ENCODE measurements around the gene TMCC3. TPM values are rescaled to one million over a fixed set of nuclear protein-coding genes. Genes with fewer than 3 reads are reported as not detected.

The TMCC3 gene
- total and polyA plus RNA-seq, 9 of the 15 experiments (the other 6 are each of a cell fraction or from before 2014, with no cell fraction given): not detected

DNA sequence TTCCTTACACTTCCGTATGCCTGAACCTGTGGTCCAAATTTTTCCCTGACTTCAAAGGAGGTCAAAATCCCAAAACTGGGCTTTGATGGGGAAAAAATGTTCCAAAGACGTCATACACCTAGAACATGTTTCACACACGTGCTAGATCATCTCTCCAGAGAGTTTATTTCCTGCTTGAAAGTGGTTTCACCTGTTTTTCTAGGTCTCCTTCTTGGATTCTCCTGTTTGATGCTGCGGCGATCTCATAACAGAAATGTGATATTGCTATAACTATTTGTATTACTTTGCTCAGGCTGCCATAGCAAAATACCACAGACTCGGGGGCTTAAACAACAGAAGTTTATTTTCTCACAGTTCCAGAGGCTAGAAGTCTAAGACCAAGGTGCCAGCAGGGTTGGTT, 19.7 kb upstream of the TMCC3 start:
- H3K27ac ChIP-seq (ENCODE audit: extremely low read depth, low read depth, low read length): no peak overlapping the region
- DNase-seq (ENCODE audit: extremely low read depth in 1 of 4, low spot score in 3 of 4): no peak
- no peaks in the 10 kb centered on the region for H3K9me1 ChIP-seq (ENCODE audit: control insufficient read depth, insufficient read depth, low read length)
- no peaks in the 10 kb centered on the region for H3K36me3 ChIP-seq (ENCODE audit: control insufficient read depth, insufficient read depth, low read length)
- no peaks in the 10 kb centered on the region for H4K20me1 ChIP-seq (replicated peaks; ENCODE audit: control insufficient read depth, insufficient read depth, low read length)
- H3K79me2 ChIP-seq (ENCODE audit: control insufficient read depth, insufficient read depth, low read length): no peaks in the 10 kb centered on the region
- H3K4me3 ChIP-seq: no peak overlapping the region
- peaks cover 3 to 4% of the 10 kb centered on the region in 2 experiments; a peak in 1 of 5 replicates for H3K27me3 ChIP-seq (ENCODE audit: control insufficient read depth in 2 of 2, insufficient read depth in 2 of 2, low read length in 2 of 2)
- no peak overlapping the region for H3K4me2 ChIP-seq (ENCODE audit: insufficient read depth, low read length)
- no TSS peak for BruUV-seq (replicated peaks)
- CTCF ChIA-PET (ENCODE audit: low intra/inter-chr PET ratio): no interaction called here
- H2AFZ ChIP-seq (ENCODE audit: low read depth, low read length): no peak overlapping the region
- TF ChIP-seq SMARCA4 (IDR thresholded peaks at IDR 0.05) (no peak), ZNF717 (CRISPR knock-in tag; IDR thresholded peaks at IDR 0.05) (no peak), PRMT5 (CRISPR knock-in tag; IDR thresholded peaks at IDR 0.05) (no peak), SMAD1 (IDR thresholded peaks at IDR 0.05; ENCODE audit: low read depth, low read length, partially characterized antibody) (no peak), ZNF277 (CRISPR knock-in tag; IDR thresholded peaks at IDR 0.05; ENCODE audit: borderline replicate concordance) (no peak)
- H3K9me3 ChIP-seq (replicated peaks; ENCODE audit: control insufficient read depth, insufficient read depth, low read depth, low read length): no peaks in the 10 kb centered on the region
- H3K9ac ChIP-seq (ENCODE audit: insufficient read depth in 1 of 2, low read depth in 2 of 2, low read length in 2 of 2): no peak overlapping the region
- no peak for FAIRE-seq
- POLR2A ChIA-PET: interaction anchor here (0.8 to 2.1 kb wide), 2 partner anchors 9 to 284 kb away, joined by 3 to 5 read pairs; no protein-coding TSS in a partner anchor
- intact Hi-C loops (cut with micrococcal nuclease) (no loop called here), in situ Hi-C loops (cut with MboI) (no loop called here)
- H3K4me1 ChIP-seq (replicated peaks in 1 of 2; ENCODE audit: control insufficient read depth in 2 of 2, insufficient read depth in 2 of 2, low read length in 2 of 2): no peaks in the 10 kb centered on the region
- WGBS (ENCODE audit: insufficient coverage, low coverage, missing lambda C conversion rate): 7% methylated on average over 6 of the region's 6 CpGs
- no peak for ATAC-seq

Data from K562 (cell line).